GM19328 (cell line): ENCODE data around the gene CEL.
"Not testable (repeated sequence)": the region's sequence is repeated elsewhere in the genome, so short reads cannot be mapped to it uniquely, and the experiment has no call there.

Experiments
- ATAC-seq: cut with Tn5 transposase; IDR thresholded peaks from one replicate; pipeline ENCODE4 v1.9.1; 2021; ENCODE audit warnings: mild to moderate bottlenecking, moderate library complexity; ENCODE audit not compliant: unreplicated experiment

CEL gene

DNA sequence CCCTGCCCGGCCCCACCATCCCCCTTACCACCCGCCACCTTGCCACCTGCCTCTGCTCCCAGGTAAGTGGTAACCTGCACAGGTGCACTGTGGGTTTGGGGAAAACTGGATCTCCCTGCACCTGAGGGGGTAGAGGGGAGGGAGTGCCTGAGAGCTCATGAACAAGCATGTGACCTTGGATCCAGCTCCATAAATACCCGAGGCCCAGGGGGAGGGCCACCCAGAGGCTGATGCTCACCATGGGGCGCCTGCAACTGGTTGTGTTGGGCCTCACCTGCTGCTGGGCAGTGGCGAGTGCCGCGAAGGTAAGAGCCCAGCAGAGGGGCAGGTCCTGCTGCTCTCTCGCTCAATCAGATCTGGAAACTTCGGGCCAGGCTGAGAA, at the start of gene CEL:
Gene CEL (plus strand): TSS at position 218 of the 382 bp plus-strand sequence. CDS start 22 bp downstream, at position 240.
- ATAC-seq, result not testable (repeated sequence)

DNA sequence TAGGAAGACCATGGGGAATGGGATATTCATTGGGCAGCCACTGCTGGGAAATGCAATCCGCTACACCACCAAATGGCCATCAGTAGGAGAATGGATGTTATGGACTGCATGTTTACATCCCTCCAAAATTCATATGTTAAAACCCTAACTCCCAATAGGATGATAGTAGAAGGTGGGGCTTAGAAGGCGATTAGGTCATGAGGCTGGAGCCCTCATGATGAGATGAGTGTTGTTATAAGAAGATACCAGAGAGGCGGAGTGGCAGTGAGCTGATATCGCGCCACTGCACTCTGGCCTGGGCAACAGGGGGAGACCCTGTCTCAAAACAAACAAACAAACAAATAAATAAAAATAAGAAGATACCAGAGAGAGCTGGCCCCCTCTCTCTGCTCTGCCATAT, 47.1 kb upstream of the CEL start:
- no peak for ATAC-seq

DNA sequence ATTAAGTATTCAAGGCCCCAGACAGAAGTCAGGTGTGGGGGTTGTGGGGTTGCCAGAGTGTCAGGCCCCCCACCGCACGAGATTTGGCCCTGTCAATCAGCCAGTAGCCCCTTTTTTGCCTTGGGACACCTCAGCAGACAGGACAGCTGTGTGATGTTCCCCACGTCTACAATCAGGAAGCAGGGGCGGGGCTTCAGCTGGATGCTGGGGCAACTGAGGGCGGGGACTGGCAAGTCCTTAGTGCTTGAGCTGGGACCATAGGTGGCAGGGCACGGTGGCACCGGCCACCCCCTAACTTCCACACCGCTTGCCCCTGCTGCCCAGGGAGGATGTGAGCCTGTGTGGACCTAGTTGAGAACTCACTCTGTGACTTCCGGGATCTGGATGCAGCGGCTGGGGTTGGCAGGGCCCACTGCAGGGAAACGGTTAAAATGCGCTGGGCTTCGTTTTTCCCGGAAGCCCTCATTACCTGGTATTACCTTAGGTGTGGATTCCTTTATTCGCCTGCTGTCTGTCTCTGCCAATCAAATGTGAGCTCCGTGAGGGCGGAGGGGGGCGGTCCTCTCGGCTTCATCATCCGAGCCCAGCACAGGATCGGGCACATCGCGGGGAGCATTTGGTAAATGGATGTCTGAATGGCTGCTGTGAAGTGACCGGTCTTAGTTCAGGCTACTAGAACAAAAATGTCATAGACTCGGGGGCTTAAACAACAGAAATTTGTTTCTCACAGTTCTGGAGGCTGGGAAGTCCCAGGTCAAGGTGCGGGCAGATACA, 38.5 kb upstream of the CEL start:
- ATAC-seq, result no peak

DNA sequence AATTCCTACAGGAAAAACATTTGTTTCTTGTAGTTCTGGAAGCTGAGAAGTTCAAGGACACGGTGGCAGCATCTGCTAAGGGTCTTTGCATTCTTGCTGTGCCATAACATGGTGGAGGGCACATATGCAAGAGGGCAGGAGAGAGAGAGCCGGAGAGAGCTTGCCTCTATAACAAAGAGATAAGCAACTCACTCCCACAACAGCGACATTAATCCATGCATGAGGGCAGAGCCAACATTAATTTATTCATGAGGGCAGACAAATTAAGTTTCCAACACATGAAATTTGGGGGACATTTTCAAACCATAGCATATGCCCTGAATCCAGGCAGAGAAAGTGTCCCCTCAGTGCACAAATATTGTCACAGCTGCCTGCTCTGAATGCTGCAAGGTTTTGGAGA, 35.4 kb upstream of the CEL start:
- no peak for ATAC-seq

DNA sequence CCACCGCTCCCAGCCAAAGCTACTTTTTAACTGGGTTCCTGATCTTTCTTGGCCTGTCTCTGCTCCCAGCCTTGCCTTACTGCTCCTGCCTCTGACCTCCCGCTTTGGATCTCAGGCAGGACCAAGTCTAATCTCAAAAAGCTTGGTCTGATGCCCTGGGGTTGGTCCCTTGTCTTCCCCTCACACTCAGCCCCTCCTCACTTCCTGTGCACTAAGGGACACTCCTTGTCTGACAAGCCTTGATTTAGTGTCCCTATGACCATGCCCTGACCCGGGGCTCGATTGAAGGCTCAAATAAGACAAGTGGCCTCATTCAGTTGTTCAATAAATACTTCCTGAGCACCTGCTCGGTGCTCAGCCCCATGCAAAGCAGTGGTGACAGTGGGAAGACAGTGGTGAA, 34.6 kb upstream of the CEL start:
- ATAC-seq, result no peak

DNA sequence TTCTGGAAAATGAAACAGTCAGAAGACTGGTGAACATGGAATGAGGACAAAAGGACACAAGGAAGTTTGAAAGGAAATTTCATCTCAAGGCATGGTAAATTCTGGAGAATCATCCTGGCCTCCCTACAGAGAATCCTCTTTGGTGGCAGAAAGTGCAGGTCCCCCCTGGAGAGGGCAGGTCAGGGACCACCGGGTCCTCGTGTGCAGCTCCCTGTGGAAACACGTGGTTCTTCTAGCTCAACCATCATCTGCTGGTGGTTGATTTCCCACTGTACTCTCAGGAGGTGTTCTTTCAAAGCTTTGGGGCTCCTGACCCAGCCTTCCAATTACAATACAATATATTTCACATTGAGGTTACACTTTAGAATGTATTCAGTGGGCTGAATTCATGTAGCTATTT, 33.6 kb upstream of the CEL start:
- no peak for ATAC-seq

DNA sequence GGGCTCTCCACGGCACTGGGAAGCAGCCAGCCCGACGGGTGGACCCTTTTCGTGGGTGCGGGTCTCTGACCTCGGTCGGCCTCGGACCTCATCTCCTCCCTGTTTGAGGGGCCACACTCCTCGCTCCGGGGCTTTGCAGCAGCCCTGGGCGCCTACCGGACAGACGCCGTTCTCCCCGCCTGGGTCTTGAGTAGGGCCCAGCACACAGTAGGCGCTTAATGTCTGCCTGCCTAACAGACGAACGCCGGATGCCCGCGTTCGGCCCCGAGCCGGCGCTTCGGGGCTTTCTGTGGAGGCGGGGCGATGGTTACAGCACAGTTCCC, 31.8 kb upstream of the CEL start:
- ATAC-seq, result no peak

DNA sequence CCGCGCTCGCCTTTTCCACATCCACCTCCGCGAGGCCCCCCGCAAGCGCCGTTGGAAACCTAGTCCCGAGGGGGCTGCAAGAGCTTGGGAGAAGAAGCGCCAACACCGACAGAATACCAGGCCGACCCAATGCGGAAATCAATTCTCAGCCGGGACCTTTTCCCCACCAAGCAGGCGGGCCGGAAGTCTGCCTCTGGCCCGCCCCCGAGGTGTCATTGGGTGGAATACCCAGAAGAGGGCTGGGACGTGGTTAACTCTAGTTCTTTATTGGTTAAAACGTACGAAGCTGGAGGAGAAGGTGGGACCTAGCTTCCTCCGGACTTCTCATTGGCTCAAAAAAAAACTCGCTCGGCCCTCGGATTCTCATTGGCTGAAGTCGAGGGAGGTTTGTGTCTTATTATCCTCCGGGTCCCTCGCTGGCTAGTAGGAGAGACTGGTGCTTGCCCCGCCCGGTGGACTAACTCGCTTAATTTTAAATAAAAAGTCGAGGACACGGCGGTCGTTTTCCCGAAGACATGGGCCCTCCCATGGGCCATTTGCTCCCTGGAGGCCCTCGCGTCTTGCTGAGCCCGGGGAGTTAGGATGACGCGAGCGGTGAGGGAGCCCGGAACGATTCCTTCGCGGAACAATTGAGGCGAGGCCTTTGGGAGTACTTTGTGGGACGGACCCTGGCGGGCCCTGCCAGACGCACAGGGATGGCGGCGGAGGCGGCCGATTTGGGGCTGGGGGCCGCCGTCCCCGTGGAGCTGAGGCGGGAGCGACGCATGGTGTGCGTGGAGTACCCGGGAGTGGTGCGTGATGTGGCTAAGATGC, 31.3 kb upstream of the CEL start, which contains the start of gene GTF3C5:
Gene GTF3C5 (plus strand): TSS at position 681 of the 813 bp plus-strand sequence. CDS start 15 bp downstream, at position 696.
- ATAC-seq, result peak; percentile 95

DNA sequence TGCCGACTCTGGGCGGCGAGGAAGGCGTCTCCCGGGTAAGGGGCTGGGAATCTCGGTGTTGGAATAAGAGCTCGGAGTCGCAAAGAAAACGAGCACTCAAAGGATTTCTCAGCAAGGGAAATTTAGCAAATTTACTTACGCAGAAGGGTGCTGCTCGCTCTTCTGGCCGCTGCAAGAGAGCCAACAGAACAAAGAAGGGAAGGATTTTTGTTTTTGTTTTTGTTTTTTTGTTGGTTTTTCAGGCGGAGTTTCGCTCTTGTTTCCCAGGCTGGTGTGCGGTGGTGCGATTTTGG, 30.7 kb upstream of the CEL start:
- no peak for ATAC-seq

DNA sequence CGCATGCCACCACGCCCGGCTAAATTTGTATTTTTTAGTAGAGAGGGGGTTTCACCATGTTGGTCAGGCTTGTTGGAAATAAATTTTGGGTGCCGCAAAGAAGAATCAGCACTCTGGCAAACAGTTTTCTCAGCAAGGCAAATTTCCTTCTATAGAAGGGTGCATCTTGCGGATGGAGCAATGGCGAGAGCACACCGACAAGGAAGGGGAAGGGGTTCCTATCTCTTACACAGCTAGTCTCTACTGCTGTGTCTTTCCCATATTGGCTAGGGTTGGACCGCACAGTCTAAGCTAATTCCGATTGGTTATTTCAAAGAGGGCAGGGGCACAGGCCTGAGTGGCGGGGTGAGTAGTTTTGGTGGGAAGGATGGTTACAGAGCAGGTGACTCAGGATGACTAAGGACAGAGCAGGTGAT, 30.3 kb upstream of the CEL start:
- ATAC-seq, result no peak

DNA sequence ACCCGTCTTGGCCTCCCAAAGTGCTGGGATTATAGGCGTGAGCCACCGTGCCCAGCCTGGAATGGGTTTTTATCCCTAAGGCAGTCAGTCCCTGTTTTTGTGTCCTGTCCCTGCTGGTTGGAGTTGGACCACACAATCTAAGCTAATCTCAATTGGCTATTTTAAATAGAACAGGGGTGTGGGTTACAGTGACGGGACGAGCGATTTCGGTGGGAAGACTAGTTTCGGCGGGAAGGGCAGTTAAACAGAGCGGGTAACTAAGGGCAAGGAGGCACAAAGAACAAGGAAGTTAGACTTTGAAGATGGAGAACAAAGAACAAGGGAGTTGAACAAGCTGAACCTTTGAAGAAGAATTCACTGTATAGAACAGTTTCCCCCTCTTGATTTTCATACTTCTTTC, 29.6 kb upstream of the CEL start:
- ATAC-seq, result no peak

DNA sequence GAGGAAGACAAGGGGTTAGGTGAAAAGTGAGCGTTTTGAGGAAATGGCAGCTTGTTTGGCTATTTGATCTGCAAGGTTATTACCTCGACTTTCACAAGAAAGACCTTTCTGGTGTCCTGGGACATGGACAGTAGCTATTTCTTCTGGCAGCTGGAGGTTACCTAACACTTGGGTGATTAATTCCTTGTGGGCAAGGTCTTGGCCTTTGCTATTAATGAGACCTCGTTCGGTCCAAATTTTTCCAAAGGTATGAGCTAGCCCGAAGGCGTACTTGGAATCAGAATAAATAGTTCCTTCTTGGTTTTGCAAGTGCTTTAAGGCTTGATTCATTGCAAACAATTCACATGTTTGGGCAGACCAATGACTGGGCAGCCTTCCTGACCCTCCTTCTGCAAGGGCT, 26.1 kb upstream of the CEL start:
- ATAC-seq, result no peak

DNA sequence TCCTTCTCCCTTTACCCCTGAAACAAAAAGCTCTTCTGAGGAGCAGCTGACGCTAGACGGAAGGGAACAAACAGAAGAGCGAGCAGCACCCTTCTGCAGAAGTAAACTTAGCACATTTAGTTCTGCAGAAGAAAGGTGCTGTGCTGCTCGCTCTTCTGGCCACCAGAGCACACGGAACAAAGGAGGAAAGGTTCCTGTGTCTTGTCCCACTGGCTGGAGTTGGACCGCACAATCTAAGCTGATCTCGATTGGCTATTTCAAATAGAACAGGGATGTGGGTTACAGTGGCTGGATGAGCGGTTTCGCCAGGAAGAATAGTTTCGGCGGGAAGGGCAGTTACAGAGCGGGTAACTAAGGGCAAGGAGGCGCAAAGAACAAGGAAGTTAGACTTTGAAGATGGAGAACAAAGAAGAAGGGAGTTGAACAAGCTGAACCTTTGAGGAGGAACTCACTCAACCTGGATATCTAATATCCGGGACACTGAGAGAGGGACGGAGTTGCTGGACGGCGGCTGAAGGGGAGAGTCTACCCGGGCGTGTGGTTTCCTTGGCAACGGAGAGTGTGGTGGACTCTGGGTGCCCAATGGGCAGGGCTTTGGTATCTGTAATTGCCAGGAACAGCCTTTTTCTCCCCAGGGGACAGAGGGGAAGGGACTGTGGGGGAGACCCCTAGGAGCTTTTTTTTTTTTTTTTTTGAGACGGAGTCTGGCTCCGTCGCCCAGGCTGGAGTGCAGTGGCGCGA, 23.8 kb upstream of the CEL start:
- no peak for ATAC-seq

DNA sequence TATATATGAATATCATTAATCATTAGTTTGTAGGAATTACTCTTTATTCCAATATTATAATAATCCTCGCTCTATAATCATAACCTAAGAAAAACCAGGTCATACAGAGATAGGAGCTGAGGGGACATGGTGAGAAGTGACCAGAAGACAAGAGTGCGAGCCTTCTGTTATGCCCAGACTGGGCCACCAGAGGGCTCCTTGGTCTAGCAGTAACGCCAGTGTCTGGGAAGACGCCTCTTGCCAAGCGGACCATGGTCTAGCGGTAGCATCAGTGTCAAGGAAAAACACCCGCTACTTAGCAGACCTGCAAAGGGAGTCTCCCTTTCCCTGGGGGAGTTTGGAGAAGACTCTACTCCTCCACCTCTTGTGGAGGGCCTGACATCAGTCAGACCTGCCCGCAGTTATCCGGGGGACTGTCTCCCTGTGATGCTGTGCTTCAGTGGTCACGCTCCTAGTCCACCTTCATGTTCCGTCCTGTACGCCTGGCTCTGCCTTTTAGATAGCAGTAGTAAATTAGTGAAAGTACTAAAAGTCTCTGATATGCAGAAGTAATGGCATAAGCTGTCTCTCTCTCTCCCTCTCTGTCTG, 20.8 kb upstream of the CEL start:
- ATAC-seq, result not testable (repeated sequence)

DNA sequence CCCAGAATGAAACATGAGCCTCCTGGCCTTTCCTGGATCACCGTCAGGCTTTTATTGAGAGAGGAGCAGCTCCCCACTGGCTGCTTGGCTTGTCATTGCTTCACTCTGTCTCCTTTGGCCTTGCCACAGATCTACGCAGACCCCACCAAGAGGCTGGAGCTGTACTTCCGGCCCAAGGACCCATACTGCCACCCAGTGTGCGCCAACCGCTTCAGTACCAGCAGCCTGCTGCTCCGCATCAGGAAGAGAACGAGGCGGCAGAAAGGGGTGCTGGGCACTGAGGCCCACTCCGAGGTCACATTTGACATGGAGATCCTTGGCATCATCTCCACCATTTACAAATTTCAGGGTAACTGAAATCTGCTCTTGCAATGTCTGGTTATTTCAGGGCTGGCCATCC, 19.8 kb upstream of the CEL start:
- ATAC-seq, result no peak

DNA sequence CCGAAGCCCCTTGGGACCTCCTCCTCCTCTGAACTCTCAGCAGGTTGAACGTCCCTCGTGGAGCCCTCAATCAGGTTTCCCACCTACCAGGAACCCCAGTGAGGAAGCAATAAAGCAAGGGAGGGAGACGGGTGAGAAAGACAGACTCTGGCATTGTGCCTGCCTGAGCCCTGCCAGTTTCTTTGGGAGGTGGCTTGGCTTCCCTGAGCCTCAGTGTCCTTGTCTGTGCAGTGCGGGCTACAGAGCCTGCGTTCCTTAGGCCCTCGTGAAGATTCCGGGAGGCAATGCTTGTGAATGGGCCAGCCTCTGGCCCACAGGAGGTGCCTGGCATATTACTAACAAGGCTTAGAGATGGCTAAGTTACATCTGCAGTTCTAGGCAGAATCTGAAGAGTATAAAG, 19.1 kb upstream of the CEL start:
- no peak for ATAC-seq

DNA sequence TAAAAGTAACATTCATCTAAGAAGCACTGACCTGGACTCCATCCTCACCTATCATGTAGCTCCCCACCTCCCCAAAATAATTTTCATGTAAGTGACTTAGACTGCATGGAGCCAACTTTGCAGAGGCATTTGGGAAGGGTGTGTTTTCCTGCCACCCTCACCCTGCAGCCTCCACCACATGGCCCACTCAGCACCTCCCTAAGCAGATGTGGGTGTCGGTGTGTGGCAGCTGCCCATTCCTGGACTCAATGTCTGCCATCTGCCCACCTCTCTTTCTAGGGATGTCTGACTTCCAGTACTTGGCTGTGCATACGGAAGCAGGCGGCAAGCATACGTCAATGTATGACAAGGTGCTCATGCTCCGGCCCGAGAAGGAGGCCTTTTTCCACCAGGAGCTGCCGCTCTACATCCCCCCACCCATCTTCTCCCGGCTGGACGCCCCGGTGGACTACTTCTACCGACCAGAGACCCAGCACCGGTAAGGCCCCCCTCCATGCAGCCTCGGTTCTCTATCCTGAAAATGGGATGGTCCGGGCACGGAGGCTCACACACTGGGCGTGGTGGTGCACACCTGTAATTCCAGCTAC, 18.2 kb upstream of the CEL start:
- no peak for ATAC-seq

DNA sequence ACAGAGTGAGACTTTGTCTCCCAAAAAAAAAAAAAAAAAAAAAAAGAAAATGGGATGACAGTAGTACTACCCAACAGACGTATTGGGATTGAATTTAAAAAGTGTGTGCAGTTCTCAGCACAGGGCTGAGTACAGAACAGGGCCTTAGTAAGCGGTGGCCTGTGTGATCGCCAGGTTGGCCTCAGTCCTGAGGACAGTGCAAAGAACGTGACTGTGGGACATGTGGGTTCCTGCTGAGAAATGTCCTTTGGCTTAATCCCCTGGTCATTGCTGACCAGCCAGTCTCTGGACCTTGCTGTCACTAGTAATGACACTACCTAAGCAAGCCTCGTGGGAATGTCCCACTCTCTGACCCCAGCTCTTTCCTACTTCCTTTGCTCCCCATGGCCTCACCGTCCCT, 17.7 kb upstream of the CEL start:
- no peak for ATAC-seq

DNA sequence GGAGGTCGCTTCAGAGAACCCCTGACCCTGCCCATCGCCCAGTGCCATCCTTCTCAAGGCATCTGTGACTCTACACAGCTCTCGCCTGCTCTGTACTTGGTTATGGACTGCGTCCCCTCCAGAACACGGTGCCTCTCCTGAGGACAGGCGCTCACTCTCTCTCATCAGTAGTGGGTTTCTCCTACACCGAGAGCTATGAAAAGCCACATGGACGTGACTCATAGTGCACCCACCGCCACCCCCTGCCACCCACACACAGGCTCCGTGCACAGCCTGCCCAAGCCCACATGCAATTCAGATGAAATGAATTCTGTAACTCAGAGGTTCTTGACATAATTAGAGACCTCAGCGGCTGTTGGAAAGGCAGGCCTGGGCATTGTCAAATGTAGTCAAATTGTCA, 17.1 kb upstream of the CEL start:
- no peak for ATAC-seq

DNA sequence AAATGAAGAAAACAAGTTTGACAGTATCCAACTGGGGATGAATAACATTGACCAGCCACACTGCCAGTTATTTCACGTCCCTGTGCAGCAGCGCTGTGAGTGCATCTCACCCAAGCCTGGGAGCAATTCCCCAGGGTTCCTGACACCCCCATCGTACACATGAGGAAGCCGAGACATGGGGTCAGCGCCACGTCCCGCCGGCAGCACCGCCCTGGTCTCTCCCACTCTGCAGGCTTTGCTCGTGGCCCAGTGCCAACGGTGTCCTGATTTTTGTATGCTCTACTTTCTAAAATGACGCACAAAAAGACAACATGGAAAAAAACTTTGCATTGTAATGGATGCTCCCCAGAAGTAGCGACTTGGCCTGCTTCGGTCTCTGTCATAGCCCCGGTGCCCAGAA, 16.6 kb upstream of the CEL start:
- ATAC-seq, result no peak

DNA sequence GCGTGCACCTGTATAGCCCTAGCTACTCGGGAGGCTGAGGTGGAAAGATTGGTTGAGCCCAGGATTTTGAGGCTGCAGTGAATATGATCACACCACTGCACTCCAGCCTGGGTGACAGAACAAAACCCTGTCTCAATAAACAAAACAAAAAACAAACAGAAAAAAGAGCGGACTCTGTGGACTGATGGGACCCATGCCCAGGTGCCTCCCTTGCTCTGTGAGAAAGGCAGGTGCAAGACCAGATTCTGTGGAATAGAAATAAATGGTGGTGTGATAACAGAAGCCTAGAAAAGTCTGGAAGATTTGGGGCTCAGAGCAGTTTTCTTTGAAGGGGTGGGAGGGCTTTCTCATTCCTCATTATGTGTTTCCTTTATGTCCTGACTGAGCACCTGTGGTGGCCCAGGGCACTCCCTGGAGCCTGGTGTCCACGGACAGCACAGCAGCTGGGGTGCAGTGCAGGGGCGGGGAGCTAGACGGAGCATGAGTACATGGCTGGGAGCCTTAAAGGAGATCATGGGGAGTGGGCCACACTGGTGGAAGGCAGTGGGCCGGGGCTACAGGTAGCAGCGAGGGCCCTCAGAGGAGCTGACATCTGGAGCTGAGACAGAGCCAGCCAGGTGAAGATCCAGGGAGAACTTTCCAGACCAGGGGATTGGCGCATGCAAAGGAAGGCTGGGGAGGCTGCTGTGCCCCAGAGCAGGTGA, 15.4 kb upstream of the CEL start:
- no peak for ATAC-seq
